CD4-positive, alpha-beta T cell treated with Interleukin-6 at 100 ng/mL for 8 hours (primary cell): ENCODE data around the gene TBC1D1.

ENCODE experiments used
- DNase-seq: peaks from one replicate; pipeline ENCODE4 v3.0.0-alpha.2; 2020; ENCODE audit warnings: mixed read lengths, low spot score

TBC1D1 gene

DNA sequence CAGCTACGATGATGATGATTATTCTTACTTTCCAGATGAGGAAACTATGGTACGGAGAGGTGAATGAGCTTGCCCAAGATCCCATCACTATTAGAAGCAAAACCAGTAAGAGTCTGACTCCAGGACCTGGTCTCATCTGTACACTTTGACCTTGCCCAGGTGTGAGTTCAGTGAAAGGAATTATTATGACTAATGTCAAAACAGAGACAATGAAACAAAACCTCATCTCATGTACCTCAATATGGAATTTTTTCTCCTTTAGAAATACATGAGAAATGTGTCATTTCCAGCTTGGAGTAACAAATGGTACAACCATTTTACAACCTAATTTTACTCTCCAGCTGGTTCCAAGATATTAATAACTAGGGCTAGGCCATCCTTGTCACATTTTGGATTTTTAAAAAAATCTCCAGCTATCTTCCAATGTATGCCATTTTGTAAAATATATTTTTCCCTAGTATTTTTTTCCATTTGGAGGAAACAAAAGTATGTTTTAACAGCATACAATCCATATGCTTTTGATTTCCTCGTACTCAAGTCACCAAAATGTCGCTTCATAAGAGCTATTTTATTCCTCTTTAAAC lies 283.1 kb downstream of the TBC1D1 start:
- DNase-seq, result no peak

GRCh38 chr4:38174801-38175200 lies 283.9 kb downstream of the TBC1D1 start:
- DNase-seq, result no peak

DNA sequence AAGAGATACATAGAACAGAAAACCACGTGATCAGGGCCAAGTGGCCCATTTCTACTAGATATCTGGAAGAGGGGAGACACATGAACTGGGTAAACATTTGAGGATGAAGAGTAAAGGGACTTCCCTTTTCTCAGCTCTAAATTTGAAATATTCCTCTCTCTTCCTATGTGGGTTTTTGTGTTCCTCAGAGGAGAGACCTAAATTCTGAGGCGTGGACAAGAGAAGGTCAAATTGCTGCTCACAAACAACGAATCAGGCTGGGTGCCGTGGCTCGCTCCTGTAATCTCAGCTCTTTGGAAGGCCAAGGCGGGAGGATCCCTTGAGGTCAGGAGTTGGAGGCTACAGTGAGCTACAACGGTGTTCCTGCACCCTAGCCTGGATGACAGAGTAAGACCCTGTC lies 285.3 kb downstream of the TBC1D1 start:
- no peak for DNase-seq

DNA sequence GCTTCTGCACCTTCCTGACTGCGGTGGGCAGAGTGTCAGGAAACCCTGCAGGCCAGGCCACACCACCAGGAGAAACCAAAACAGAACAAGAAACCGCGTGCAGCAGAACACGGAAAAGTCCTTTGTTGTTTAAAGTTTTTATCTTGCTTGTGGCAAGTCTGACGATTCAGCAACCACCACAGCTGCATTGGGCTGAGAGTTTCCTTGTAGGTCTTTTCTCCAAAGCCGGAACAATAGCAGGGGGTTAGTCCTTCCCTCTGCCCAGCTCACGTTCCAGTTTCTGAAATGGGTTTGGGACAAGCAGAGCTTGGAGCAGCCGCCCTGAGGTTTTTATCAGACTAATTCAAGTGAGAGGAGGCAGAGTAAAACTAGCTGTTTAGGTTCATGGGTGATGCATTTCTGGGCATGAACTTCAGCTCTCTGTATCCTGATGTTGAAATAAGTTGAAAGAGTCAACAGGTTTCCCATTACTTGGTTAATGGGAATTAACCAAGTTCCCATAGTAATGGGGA lies 286.2 kb downstream of the TBC1D1 start:
- peak; percentile 61 for DNase-seq

DNA sequence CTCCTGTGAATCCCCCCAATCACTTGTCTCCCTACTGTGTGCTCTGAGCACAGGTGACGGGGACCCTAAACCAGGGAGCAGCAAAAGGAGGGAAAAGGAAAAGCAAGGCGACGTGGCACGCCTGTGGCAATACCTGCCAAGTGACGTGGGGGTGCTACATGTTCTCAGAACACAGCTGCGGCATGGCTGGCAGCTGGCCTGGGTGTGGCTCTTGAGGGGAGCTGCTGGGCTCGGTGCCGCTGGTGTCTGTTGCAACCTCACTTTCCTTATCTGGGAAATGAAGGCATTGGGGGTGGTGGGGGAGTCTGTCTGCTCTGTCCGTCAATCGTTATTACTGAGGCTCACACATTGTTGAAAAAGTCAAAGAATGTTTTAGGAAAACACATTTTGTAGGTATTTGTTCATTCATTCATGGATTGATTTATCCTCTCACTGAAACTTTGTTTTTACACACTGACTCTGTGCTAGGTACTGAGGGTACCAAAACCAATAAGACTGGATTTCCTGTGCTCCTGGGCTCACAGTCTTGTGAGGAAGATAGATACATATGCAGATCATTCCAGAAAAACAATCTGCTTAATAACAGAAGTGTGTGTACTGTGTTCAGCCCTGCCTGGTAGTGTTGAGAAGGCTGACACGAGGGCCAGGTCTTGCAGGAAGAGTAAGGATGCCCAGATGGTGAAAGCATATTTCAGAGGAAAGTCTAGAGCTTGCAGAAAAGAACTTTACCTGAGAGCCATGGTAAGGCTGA lies 286.9 kb downstream of the TBC1D1 start:
- peak; percentile 49 for DNase-seq

- no peak for DNase-seq
Measured at GRCh38 chr4:38178392-38178995, 287.6 kb downstream of the TBC1D1 start.

GRCh38 chr4:38179690-38180377 lies 288.9 kb downstream of the TBC1D1 start:
- peak; percentile 72 for DNase-seq

- no peak for DNase-seq
Measured at GRCh38 chr4:38180456-38180855, 289.6 kb downstream of the TBC1D1 start.

DNA sequence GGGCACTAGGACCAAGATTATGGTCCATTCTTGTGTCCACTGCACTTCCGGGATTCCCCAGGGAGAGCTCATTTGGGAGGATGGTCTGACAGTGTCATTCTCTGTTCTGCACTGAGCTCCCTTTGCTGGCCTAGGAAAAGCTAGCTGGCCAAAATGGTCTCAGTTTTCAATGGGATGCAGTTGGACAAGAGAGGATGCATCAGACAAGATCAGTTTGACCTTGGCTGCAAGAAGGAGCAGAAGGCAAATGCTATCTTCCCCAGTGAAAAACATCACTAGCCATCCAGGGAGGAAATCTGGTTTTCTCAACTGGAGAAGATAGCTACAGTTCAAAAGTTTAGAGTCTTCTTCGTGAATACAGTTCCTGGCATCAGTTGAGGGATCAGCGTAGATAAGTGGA lies 290.4 kb downstream of the TBC1D1 start:
- no peak for DNase-seq

GRCh38 chr4:38182334-38182998 lies 291.6 kb downstream of the TBC1D1 start:
- no peak for DNase-seq

- DNase-seq, result no peak
Measured at GRCh38 chr4:38184404-38184803, 293.5 kb downstream of the TBC1D1 start.

- DNase-seq, result no peak
Measured at GRCh38 chr4:38185406-38186144, 294.7 kb downstream of the TBC1D1 start.

DNA sequence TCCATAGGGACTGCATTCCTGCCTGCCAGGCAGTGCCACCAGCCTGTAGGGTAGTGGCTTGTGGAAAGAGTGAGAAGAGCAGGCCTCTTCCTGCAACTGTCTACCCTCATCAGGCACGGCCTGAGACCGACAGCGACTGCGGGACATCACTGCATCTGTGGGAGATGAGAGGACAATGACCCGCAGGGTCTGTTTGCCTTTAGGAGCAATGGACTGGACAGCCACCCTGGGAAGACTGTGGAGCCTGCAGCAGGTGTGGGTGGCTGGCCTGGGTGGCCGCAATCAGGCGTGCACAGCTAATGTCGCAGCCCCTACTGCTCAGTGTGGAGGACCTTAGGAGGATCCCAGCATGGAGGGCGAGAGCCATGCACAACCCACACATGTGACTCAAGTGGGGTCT lies 297.3 kb downstream of the TBC1D1 start:
- DNase-seq, result no peak

DNA sequence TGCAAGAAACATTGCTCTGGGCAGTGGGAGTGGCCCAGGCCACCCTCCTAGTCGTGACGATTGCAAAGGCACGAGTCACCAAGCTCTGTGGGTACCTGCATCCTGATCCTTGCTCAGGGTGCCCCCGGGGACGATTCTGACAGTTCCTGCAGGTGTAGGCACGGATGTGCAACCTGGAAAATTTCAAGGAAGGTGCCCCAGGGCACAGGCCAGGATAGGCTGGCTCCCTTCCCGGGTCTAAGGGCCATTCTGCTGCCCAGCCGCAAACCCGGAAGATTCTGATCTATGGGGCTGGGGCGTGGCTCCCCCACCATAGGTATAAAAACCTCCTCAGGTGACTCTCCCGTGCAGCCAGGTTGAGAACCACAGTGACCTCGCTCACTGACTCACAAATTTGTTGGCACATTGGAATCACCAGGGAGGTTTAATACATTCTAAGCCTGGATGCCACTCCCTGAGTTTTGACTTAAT lies 297.8 kb downstream of the TBC1D1 start:
- DNase-seq, result no peak
